Femur (tissue), 1 donor: Measurements from ENCODE around the gene NEU3.
"Not testable (repeated sequence)": the region's sequence is repeated elsewhere in the genome, so short reads cannot be mapped to it uniquely, and the experiment has no call there.

Experiments
- DNase-seq: peaks from one replicate; pipeline ENCODE4 v3.0.0-alpha.2; 2017

NEU3 gene

DNA sequence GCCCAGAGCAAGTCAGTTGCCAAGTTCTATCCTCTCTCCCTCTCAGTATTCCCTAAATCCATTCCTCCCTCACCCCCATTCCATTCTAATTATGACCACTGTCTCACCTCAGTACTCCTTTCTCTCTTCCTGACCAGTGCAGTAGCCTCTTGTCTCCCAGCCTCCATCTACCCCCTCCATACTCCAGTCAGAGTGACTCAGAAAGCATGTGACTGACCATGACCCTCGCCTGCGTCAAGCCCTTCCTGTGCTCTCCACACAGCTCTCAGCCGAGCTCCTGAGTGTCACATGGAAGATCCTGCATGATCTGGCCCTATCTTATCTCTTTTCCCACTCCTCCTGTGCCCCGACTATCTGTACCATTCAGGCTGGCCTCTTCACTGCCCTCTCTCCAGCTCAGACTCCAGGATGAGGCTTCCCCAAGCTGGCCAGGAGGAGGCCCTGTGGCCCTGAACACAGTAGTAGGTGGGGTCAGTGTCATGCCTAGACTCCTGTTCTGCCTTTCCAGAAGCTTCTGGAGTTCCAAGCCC lies 42.6 kb downstream of the NEU3 start:
- no peak for DNase-seq

DNA sequence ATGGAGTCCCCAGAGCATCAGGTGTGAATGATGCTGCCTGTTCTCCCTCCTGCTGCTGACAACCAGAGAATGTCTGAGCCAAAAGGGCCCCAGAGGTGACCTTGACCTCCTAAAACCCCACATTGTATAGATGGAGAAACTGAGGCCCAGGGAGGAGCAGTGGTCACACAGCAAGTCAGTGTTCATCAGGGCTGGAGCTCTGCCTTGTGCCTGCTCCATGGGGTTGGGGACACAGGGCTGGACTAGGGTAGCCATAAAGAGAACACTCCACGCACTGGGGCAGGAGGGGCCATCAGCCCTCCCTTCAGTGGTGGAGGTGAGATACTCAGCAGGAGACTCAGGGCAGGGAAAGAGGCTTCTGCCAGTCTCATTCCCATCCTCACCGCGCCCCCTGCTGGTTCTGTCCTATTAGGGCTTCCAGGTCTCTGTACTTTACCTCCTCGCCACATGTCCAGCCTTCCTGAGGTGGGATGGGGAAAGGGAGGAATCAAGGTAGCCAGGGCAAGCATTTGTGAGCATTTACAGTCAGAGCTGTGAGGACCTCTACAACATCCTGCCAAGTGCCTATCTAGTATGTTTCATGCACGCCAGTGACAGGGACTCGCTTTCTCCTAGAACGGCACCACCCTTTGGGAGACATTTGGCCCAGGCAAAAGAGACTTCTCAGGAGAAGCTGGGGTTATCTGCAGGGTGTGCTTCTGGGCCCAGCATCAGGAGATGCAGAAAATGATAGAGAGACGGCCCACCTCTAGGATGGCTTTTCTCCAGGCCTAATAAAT lies 43.2 kb downstream of the NEU3 start:
- DNase-seq = peak; percentile 72

DNA sequence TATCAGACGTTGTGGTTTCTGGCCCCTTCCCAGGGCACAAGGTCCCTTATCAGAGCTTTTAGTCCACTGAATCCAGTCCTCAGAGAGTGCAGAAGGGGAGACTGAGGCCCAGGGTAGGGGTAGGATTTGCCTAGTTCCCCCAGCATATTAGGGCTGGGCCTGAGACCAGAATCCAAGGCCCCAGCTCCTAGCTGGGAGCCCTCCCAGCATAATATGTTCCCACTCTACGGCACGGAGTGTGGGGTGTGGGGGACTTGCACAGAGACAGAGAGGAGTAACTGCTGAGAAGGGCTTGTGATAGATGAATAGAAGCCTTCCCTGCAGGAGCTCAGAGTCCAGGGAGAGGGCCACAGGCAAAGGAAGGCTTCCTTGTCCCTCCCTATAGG lies 43.8 kb downstream of the NEU3 start:
- DNase-seq = no peak

DNA sequence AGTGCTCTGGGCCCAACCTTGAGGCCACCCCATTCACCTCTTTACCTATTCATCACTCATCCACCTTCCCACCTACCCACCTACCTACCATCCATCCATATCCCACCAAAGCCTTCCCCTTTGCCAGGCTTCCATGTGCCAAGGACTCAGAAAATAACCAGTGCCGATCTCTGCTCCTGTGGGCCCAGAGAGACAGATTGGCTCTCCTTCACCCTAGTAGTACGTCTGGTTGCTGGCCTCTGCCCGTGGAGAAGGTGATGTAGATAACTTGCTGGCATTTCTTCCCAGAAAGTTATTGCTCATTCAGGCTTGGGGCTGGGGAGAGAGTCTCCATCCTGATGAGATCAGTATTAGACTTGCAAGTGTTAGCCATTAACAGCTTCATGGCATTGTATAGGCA lies 45.2 kb downstream of the NEU3 start:
- no peak for DNase-seq

DNA sequence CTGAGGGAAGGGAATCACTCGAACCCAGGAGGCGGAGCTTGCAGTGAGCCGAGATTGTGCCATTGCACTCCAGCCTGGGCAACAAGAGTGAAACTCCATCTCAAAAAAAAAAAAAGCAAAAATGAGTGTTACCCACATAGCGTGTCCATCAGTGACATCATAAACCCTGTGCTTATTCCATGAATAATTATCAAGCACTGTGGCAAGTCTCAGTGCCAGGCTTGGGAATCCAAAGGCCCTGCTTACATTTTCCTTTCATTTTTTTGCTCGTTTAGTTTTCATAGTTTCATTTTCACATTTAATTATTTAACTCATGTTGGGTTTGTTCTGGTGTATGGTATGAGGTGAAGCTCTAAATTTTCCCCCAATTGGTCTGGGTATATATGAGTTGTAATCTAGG lies 46.5 kb downstream of the NEU3 start:
- DNase-seq = no peak

DNA sequence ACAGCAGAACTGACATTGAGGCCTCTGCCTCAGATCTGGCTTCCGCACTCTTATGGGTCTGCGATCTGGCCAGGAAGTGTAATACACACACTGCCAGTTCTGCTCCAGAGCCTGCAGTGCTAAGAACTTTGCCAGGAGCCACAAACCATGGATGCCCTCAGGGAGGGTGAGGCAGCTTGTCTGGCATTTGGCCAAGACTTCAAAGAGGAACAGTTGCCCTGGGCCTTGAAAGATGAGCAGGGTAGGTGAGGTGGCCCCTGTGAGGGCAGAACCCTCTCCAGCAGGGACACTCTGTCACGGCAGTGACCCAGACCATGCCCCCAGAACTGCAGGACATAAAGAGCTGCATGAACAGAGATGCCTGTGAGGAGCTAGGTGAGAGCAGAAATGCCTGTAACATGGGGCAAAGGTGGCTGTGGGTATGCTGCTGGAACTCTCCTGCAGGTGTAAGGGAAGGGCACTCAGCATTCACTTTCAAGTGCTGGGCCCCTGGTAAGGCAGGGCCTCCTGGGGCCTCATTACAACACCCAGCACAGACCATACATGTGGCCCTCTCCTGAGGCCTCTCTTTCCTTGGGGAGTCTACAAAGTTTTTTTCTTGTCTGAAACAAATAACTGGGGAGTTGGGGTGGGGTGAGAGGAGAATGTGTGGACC lies 47.3 kb downstream of the NEU3 start:
- no peak for DNase-seq

DNA sequence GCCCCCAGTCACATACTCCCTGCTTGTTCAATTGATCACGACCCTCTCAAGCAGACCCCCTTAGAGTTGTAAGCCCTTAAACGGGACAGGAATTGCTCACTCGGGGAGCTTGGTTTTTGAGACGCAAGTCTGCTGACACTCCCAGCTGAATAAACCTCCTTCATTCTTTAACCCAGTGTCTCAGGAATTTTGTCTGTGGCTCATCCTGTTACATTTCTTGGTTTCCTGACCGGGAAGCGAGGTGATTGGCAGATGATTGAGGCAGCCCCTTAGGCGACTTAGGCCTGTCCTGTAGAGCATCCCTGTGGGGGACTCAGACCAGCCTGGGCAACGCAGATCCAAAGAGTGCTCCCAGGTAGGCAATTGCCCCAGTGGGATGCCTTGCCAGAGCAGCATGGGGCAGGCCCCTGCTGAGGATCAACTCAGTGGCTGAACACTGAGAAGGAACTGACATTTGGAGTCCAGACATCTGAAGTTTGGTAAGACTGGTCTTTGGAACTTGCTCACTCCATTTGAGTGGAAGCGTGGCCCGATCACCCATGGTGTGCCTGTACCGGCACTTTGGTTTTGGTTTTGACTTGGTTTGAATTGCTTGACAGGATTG lies 51.5 kb downstream of the NEU3 start:
- no peak for DNase-seq

DNA sequence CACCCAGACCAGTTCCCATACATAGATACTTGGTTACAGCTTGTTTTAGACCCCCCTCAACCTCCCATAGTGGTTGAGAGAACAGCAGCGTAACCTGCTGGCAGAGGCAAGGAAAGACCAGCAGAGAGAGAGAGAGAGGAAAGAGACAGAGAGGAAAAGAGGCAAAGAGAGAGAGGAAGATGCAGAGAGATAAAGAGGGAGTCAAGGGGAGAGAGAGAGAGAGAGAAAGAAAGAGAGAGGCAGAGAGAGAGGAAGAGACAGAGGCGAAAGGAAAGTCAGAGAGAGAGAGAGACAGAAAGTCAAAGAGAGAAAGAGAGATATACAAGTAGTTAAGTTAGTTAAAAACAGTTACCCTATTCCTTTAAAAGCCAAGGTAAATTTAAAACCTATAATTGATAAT lies 52.5 kb downstream of the NEU3 start:
- DNase-seq = no peak

DNA sequence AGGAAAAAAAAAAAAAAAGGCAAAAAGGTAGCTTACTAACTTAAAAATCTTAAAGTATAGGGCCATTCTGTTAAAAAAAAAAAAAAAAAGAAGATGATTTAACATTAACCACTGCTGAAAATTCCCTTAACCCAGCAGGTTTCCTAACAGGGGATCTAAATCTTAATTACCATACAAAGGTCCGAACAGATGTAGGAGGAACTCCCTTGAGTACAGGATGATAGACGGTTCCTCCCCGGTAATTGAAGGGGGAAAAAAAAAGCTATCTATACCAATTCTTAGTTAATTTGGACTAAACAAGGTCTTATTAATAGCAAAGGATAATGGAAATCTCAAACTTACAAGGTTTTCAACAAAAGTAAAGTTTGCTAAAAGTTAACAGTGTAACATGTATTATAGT lies 53.1 kb downstream of the NEU3 start:
- DNase-seq = not testable (repeated sequence)

DNA sequence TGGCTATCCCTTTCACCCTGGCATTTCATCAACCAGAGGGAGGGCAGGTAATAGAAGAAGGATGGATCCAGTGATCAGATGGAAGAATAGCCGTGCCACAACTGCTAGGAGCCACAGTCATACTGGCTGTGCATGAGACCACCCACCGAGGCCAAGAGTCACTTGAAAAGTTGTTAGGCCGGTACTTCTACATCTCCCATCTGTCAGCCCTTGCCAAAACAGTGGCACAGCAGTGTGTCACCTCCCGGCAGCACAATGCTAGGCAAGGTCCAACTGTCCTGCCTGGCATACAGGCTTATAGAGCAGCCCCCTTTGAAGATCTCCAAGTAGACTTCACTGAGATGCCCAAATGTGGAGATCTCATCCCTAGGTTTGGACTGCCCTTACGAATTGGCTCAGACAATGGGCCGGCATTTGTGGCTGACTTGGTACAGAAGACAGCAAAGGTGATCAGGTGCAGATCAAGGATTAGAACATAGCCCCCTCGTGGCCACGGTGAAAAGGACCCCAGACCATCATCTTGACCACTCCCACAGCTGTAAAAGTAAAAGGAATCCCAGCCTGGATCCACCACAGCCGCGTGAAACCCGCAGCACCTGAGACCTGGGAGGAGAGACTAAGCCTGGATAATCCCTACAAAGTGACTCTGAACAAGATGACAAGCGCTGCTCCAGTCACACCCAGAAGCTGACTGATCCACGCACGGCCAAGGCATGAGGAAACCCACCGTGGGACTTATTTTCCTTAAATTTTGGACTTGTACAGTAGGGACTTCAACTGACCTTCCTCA lies 55.8 kb downstream of the NEU3 start:
- DNase-seq = not testable (repeated sequence)

DNA sequence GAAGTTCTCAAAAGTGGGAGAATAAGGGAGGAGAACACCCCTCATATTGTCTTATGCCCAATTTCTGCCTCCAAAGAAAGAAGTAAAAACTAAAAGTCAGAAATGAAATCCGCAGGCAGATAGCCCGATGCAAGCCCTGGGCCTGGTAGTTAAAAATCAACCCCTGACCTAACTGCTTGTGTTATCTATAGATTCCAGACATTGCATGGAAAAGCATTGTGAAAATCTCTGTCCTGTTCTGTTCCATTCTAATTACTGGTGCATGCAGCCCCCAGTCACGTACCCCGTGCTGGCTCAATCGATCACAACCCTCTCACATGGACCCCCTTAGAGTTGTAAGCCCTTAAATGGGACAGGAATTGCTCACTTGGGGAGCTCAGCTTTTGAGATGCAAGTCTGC lies 57.9 kb downstream of the NEU3 start:
- not testable (repeated sequence) for DNase-seq

DNA sequence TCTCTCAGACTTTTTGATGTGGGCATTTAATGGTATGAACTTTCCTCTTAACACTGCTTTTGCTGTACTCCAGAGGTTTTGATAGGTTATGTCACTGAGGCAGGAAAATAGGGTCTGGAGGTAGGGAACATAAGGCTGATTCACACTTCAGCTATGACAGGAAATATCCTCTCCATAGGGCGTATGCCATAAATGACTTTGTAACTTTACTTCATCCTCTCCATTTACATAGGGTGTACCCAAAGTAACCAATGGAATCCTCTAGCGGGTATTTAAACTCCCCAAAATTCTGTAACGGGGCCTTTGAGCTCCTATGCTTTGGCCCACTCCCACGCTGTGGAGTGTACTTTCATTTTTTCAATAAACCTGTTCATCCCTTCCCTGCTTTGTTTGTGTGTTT lies 58.5 kb downstream of the NEU3 start:
- no peak for DNase-seq

DNA sequence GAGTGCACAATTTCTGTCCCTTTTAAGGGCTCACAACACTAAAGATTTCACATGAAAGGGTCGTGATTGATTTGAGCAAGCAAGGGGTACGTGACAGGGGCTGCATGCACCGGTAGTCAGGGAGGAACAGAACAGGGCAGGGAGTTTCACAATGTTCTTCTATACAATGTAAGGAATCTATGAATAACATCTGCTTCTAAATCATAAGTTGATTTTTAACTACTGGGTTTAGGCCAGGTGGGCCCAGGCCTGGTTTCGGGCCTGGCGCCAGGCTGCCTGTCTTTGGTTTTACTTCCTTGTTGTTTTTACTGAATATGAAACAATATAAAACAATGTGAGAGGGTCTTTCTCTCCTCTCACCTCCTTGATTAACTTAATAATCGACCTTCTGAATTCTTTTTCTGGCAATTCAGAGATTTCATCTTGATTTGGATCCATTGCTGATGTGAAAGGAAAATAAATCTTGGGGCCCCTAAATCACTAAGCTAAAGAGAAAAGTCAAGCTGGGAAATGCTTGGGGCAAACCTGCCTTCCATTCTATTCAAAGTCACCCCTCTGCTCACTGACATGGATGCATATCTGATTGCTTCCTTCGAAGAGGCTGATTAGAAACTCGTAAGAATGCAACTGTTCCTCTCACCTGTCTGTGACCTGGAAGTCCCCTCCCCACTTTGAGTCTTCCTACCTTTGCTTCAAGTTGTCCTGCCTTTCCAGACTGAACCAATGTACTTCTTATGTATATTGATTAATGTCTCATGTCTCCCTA lies 61.0 kb downstream of the NEU3 start:
- not testable (repeated sequence) for DNase-seq

DNA sequence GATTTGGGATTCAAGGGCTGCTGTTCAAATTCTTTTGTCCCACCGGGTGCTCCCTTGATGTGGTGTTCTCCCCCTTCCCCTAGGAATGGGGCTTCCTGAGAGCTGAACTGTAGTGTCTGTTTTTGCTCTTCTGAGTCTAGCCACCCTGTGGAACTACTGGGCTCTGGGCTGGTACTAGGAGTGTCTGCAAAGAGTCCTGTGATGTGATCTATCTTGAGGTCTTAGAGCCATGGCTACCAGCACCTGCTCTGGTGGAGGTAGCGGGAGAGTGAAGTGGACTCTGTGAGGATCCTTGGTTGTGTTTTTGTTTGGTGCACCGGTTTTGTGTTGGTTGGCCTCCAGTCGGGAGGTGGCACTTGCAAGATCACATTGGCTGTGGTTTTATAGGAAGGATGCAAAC lies 61.8 kb downstream of the NEU3 start:
- DNase-seq = no peak

DNA sequence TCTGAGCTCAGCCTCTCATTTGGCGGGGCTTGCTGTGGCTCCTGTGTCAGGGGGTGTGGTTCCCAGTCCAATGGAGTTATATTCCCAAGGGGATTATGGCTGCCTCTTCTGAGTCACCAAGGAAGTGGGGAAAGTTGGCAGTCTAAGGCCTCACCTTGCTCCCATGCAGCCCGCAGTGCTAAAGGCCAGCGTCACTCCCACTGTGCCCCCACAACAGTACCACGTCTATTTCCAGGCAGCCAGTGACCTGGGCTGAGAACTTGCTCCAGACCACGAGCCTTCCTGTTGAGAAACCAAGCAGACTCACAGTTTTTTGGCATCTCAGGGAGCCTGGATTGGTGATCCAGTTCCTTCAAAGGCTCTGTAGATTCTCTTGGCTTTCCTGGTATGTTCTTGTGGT lies 62.3 kb downstream of the NEU3 start:
- no peak for DNase-seq

DNA sequence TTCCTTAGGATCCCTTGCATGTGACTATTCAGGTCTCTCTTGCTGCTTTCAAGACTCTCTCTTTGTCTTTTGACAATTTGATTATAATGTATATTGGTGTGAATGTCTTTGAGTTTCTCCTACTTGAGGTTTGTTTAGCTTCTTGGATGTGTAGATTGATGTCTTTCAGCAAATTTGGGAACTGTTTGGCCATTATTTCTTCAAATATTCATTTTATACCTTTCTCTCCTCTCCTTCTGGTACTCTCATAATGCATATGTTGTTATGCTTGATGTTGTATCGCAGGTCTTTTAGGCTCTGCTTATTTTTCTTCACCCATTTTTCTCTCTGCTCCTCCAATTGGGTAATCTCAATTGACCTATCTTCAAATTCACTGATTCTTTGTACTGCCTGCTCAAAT lies 63.7 kb downstream of the NEU3 start:
- no peak for DNase-seq

DNA sequence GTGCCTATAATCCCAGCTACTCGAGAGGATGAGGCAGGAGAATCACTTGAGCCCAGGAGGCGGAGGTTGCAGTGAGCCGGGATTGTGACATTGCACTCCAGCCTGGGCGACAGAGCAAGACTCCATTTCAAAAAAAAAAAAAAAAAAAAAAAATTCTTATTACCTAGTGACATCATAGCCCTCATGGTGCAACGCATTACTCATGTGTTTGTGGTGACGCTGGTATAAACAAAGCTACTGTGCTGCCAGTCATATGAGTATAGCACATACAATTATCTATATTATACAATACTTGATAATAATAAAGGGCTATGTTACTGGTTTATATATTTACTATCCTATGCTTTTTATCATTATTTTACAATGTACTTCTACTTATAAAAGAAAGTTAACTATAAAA lies 66.8 kb downstream of the NEU3 start:
- no peak for DNase-seq

DNA sequence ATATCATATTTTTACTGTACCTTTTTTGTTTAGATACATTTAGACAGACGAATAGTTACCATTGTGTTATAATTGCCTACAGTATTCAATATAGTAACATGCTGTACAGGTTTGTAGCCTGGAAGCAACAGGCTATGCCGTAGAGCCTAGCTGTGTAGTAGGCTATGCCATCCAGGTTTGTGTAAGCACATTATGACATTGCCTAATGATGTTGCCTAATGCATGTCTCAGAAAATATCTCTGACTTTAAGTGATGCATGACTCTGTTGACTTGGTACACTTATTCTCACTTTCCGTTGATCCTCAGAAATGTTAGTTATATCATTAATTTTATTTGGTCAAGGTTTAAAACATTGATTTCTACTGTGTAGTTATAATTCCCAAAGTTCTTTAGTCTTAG lies 68.1 kb downstream of the NEU3 start:
- DNase-seq = no peak

DNA sequence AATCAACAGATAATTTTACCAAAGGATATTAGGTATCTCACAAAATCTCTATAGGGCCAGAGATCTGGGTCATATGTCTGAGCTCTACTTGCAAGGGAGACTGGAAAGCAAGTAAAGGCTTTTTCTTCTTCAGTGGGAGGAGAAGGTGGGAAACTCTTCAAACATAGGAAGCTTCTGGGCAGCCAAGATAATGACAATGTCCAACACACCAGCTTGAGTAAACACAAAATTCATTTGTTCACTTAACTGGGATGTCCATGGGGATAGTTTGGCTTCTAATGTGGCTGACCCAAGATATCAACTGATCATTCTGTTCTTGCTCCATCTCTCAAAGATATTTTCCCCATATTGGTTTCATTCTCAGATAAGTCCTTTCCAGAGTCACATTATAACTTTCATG lies 70.6 kb downstream of the NEU3 start:
- DNase-seq = no peak

DNA sequence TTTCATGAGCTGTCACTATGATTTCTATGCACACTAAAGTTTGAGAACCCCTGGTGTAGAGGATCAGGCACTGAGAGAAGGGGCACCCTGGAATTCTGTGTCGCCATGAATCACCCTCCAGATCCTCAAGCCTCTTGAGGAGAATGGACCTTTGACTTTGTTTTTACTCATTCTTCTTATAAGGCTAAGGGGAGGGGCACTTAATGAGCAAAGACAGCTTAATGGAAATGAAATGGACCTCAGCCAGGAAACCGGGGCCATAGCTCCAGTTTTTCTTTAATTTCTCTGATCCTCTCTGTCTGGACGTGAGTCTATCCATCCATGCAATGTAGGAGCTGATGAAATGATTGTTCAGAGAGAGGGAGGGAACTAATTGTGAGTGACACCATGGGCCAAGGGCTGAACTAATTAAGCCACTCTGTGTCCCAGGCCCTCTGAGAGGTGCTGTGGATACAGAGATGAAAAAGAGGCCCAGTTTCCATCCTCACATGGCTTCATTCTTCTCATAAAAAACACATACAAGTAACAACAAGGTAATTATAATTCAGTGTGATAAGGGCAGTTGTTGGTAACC lies 75.1 kb downstream of the NEU3 start:
- no peak for DNase-seq

DNA sequence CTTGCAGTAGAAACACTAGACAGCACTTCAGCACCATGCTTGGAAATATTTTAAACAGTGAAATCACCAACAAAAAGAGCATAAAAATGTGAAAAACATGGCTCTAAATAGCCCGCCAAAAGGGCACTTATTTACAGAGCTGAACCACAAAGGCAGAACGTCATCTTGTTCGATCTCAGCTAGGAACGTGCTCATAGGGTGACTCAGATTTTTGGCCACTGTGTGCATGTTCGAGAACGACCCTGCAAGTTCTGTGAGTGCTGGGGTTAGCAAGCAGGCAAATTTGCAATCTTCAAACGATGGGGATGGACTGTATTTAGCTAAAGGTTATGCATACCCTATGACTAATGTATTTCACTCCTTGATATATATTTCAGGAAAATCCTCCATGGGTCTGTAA lies 77.3 kb downstream of the NEU3 start:
- DNase-seq = no peak
